NCI-H69 (cell line): ENCODE data around the gene DYNLT4.

Experiments
- DNase-seq: peaks from one replicate; lab custom pipeline; 2025; lab: John Stamatoyannopoulos, UW

DYNLT4 gene

DNA sequence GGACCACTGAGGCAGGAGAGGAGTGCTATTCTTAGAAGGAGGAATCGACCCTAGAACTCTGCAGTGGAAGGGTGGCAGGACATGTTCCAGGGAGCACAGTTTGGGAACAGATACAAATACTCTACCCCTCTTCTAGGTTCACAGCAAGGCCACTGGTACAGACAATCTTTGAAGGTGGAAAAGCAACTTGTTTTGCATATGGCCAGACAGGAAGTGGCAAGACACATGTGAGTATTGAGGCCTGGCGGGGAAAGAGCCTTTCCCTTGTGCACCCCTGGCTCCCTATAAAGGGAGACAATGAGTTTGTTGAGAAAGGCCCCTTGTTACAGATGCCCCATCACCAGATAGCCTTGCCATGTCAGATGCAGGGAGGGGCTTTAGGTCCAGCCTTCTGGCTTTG lies 49.7 kb downstream of the DYNLT4 start:
- DNase-seq, result no peak
